H1 (cell line): ENCODE measurements around the gene OR4Q2. TPM values are rescaled to one million over a fixed set of nuclear protein-coding genes. Genes with fewer than 3 reads are reported as not detected.

ENCODE experiments used
- CTCF ChIA-PET: fragments of 300-600 bp; sonication (Branson Sonifier 250); formaldehyde crosslinking; loops from one replicate; lab custom pipeline; 2021; ENCODE audit not compliant: partially characterized antibody; lab: Charles Lee
- POLR2A ChIA-PET: fragments of 300-600 bp; sonication (Branson Sonifier 250); formaldehyde crosslinking; loops from one replicate; lab custom pipeline; 2021; ENCODE audit warnings: inconsistent platforms; ENCODE audit not compliant: partially characterized antibody; lab: Charles Lee
- DNase-seq, 2 experiments: peaks; one replicate each; pipeline versions ENCODE4 v3.0.0 to v3.0.0-alpha.2; 2010 to 2022; ENCODE audit warnings: low spot score in 2 of 2, low read depth in 1 of 2, mixed read lengths in 1 of 2
- FAIRE-seq: peaks from 2 replicates; lab custom pipeline; 2011; peaks lifted over from hg19 to GRCh38; lab: Jason Lieb, UNC
- H2AFZ ChIP-seq: 2 replicates; pipeline ENCODE4 v1.8.1; 2012; ENCODE audit warnings: low read length, inconsistent platforms
- H2AK5ac ChIP-seq: 2 replicates; pipeline ENCODE4 v1.6.1; 2013; ENCODE audit warnings: low read depth, low read length
- H2BK120ac ChIP-seq: replicated peaks from 2 replicates; pipeline ENCODE3; 2013; ENCODE audit warnings: low read depth, low read length, inconsistent platforms
- H2BK12ac ChIP-seq: 2 replicates; pipeline ENCODE4 v1.6.1; 2013; ENCODE audit warnings: low read depth, low read length
- H2BK15ac ChIP-seq: 2 replicates; pipeline ENCODE4 v1.6.1; 2013; ENCODE audit warnings: low read length
- H2BK20ac ChIP-seq: 2 replicates; pipeline ENCODE4 v1.6.1; 2013; ENCODE audit warnings: low read length
- H2BK5ac ChIP-seq: 2 replicates; pipeline ENCODE4 v1.6.1; 2013; ENCODE audit warnings: low read depth, low read length
- H3K14ac ChIP-seq: 2 replicates; pipeline ENCODE4 v1.6.1; 2013; ENCODE audit warnings: inconsistent platforms; ENCODE audit not compliant: insufficient read length
- H3K18ac ChIP-seq: 2 replicates; pipeline ENCODE4 v1.6.1; 2013; ENCODE audit warnings: low read length; ENCODE audit errors: extremely low read depth
- H3K23ac ChIP-seq: 2 replicates; pipeline ENCODE4 v1.6.1; 2013; ENCODE audit warnings: inconsistent platforms; ENCODE audit not compliant: insufficient read length
- H3K23me2 ChIP-seq: 2 replicates; pipeline ENCODE4 v1.6.1; 2013; ENCODE audit warnings: low read depth, low read length
- H3K27ac ChIP-seq: 2 replicates; pipeline ENCODE4 v1.6.1; 2011; ENCODE audit warnings: low read depth, low read length, inconsistent platforms
- H3K27me3 ChIP-seq, 4 experiments: replicated peaks in 1 of 4; 1 replicate in 1 of 4; 2 replicates in 3 of 4; pipeline versions ENCODE4 v1.6.1 to v1.8.1; 2011 to 2013; ENCODE audit warnings: low read length in 3 of 4, mild to moderate bottlenecking in 3 of 4, inconsistent platforms in 2 of 4, mixed read lengths in 2 of 4, moderate library complexity in 1 of 4; ENCODE audit not compliant: control insufficient read depth in 3 of 4, insufficient read depth in 3 of 4; ENCODE audit errors: extremely low read depth in 1 of 4
- H3K36me3 ChIP-seq, 4 experiments: 2 replicates each; pipeline versions ENCODE4 v1.6.1 to v1.8.1; 2011 to 2013; ENCODE audit warnings: mild to moderate bottlenecking in 4 of 4, low read length in 3 of 4, moderate library complexity in 2 of 4, control low read depth in 1 of 4, inconsistent platforms in 1 of 4; ENCODE audit not compliant: insufficient read depth in 4 of 4, control insufficient read depth in 2 of 4
- H3K4ac ChIP-seq: replicated peaks from 2 replicates; pipeline ENCODE3; 2013; ENCODE audit warnings: low read length, low read depth, mixed read lengths, inconsistent platforms; ENCODE audit not compliant: insufficient read length
- H3K4me1 ChIP-seq, 4 experiments: replicated peaks in 1 of 4; 1 replicate in 1 of 4; 2 replicates in 3 of 4; pipeline versions ENCODE4 v1.6.1 to v1.8.1; 2011 to 2013; ENCODE audit warnings: low read length in 3 of 4, inconsistent platforms in 2 of 4, mixed read lengths in 1 of 4; ENCODE audit not compliant: insufficient read depth in 4 of 4, control insufficient read depth in 3 of 4
- H3K4me2 ChIP-seq, 2 experiments: 2 replicates each; pipeline versions ENCODE4 v1.6.1 to v1.8.1; 2011 to 2013; ENCODE audit warnings: low read depth in 2 of 2, low read length in 2 of 2, control low read depth in 1 of 2, inconsistent platforms in 1 of 2, mild to moderate bottlenecking in 1 of 2; ENCODE audit not compliant: insufficient read depth in 1 of 2
- H3K4me3 ChIP-seq, 4 experiments: fragments of 200-600, 300-600 bp in 1 of 4; sonication (generic), shearing (Covaris generic), sonication (Bioruptor Twin) in 1 of 4; 2 replicates each; pipeline versions ENCODE4 v1.5.1 to v1.8.1; 2011 to 2016; ENCODE audit warnings: low read length in 4 of 4, low read depth in 3 of 4, control low read depth in 2 of 4, inconsistent platforms in 2 of 4, mild to moderate bottlenecking in 2 of 4, mixed read lengths in 1 of 4, moderate library complexity in 1 of 4; ENCODE audit not compliant: insufficient read depth in 2 of 4; ENCODE audit errors: extremely low read depth in 1 of 4
- H3K56ac ChIP-seq: replicated peaks from 2 replicates; pipeline ENCODE3; 2013; ENCODE audit warnings: low read depth, mild to moderate bottlenecking, mixed read lengths, low read length, inconsistent platforms; ENCODE audit not compliant: insufficient read length
- H3K79me1 ChIP-seq: 2 replicates; pipeline ENCODE4 v1.6.1; 2013; ENCODE audit warnings: low read depth, low read length, control low read depth
- H3K79me2 ChIP-seq, 2 experiments: 2 replicates each; pipeline versions ENCODE4 v1.6.1 to v1.8.1; 2012 to 2013; ENCODE audit warnings: low read length in 2 of 2, mild to moderate bottlenecking in 2 of 2, inconsistent platforms in 1 of 2; ENCODE audit not compliant: insufficient read depth in 2 of 2, control insufficient read depth in 1 of 2
- H3K9ac ChIP-seq, 4 experiments: replicated peaks in 1 of 4; 1 replicate in 1 of 4; 2 replicates in 3 of 4; pipeline versions ENCODE4 v1.6.1 to v1.8.1; 2011 to 2013; ENCODE audit warnings: low read depth in 3 of 4, low read length in 3 of 4, control low read depth in 2 of 4, mild to moderate bottlenecking in 2 of 4, moderate library complexity in 2 of 4, inconsistent platforms in 1 of 4; ENCODE audit errors: extremely low read depth in 1 of 4
- H3K9me3 ChIP-seq, 2 experiments: 2 replicates each; pipeline versions ENCODE4 v1.6.1 to v1.8.1; 2012 to 2013; ENCODE audit warnings: mild to moderate bottlenecking in 2 of 2, moderate library complexity in 2 of 2, control low read depth in 1 of 2, inconsistent platforms in 1 of 2, low read depth in 1 of 2, low read length in 1 of 2, mixed read lengths in 1 of 2; ENCODE audit not compliant: insufficient read depth in 2 of 2
- H4K20me1 ChIP-seq, 2 experiments: replicated peaks in 1 of 2; 2 replicates each; pipeline versions ENCODE3 to v1.8.1; 2011 to 2013; ENCODE audit warnings: inconsistent platforms in 2 of 2, low read length in 2 of 2, mild to moderate bottlenecking in 1 of 2; ENCODE audit not compliant: insufficient read depth in 2 of 2, control insufficient read depth in 1 of 2
- H4K5ac ChIP-seq: 2 replicates; pipeline ENCODE4 v1.6.1; 2013; ENCODE audit warnings: low read length, low read depth, mixed read lengths, inconsistent platforms; ENCODE audit not compliant: insufficient read length
- H4K8ac ChIP-seq: 2 replicates; pipeline ENCODE4 v1.8.0; 2013; ENCODE audit warnings: mild to moderate bottlenecking, moderate library complexity, low read length, inconsistent platforms; ENCODE audit not compliant: insufficient read depth; ENCODE audit errors: extremely low read depth
- H4K91ac ChIP-seq: replicated peaks from 2 replicates; pipeline ENCODE3; 2013; ENCODE audit warnings: low read length, mixed read lengths, inconsistent platforms; ENCODE audit not compliant: insufficient read length
- ASH2L ChIP-seq: fragments of 200-600, 300-600 bp; sonication (generic); IDR thresholded peaks from one replicate; pipeline ENCODE4 v1.7.1; 2017; ENCODE audit warnings: low read length
- BRCA1 ChIP-seq: IDR thresholded peaks from 2 replicates; pipeline ENCODE4 v1.6.1; 2012; ENCODE audit warnings: low read depth, low read length, improper control_type of control experiment
- CEBPB ChIP-seq: IDR thresholded peaks from 2 replicates; pipeline ENCODE4 v1.6.1; 2012; ENCODE audit warnings: low read depth, low read length
- CHD2 ChIP-seq: IDR thresholded peaks from 2 replicates; pipeline ENCODE4 v1.6.1; 2012; ENCODE audit warnings: low read length, improper control_type of control experiment
- KDM4A ChIP-seq: IDR thresholded peaks from one replicate; pipeline ENCODE4 v1.7.1; 2012; ENCODE audit warnings: low read depth, mild to moderate bottlenecking, moderate library complexity, low read length, inconsistent platforms; ENCODE audit not compliant: severe bottlenecking
- SIN3A ChIP-seq, 2 experiments: IDR thresholded peaks in 1 of 2; conservative IDR thresholded peaks in 1 of 2; 2 replicates each; pipeline ENCODE4 v1.6.1; 2011 to 2012; ENCODE audit warnings: low read length in 2 of 2, improper control_type of control experiment in 1 of 2, low read depth in 1 of 2, mild to moderate bottlenecking in 1 of 2
- SP2 ChIP-seq: IDR thresholded peaks from 2 replicates; pipeline ENCODE4 v1.6.1; 2012; ENCODE audit warnings: mild to moderate bottlenecking, low read length, inconsistent platforms
- SP4 ChIP-seq: IDR thresholded peaks from 2 replicates; pipeline ENCODE4 v1.6.1; 2012; ENCODE audit warnings: low read length, inconsistent platforms
- ZNF274 ChIP-seq: IDR thresholded peaks from 2 replicates; pipeline ENCODE4 v1.7.0; 2012; ENCODE audit warnings: low read length, borderline replicate concordance; ENCODE audit errors: extremely low read depth
- WGBS, 2 experiments: shearing (Covaris generic) in 1 of 2; methylation state at CpG; one replicate each; pipeline versions ENCODE4 v1.1.6 to v1.1.7; 2013 to 2015; ENCODE audit warnings: low lambda C conversion rate in 2 of 2, mixed read lengths in 2 of 2, inconsistent platforms in 1 of 2, low coverage in 1 of 2, missing lambda C conversion rate in 1 of 2; ENCODE audit not compliant: insufficient replicate concordance in 2 of 2, insufficient coverage in 1 of 2, insufficient read length in 1 of 2; ENCODE audit errors: extremely low coverage in 1 of 2, missing lambda C conversion rate in 1 of 2; 5-methylcytosine and 5-hydroxymethylcytosine counted together
- polyA plus RNA-seq, 7 experiments: library from polyadenylated mRNA; depleted of rRNA in 3 of 7; stranded (reverse) in 5 of 7; unstranded in 2 of 7; fragments of >200 nt in 5 of 7; fragments of 200-250 nt in 2 of 7; gene quantifications; 1 replicate in 5 of 7; 2 replicates in 1 of 7; 4 replicates in 1 of 7; pipeline versions ENCODE4 v1.2.1 to v1.2.3, GENCODE V29; 2011 to 2013; ENCODE audit warnings: missing spikeins in 2 of 7, mixed read lengths in 2 of 7
- total RNA-seq: library from RNA; stranded (reverse); fragmentation: NEBNext Ultra II Directional; extraction: Animal tissue kit (Norgen Biotek cat#: 25700); gene quantifications from 2 replicates; pipeline ENCODE4 v1.2.1, GENCODE V29; 2021

OR4Q2 gene
- total and polyA plus RNA-seq, 2 of the 8 experiments (the other 6 are each of a cell fraction or from before 2014, with no cell fraction given), result not detected

GRCh38 chr14:19974844-19975243, 27.1 kb upstream of the OR4Q2 start:
- Histone ChIP-seq H3K79me1 (no peaks in the 10 kb centered on the region), H3K36me3 (no peaks in the 10 kb centered on the region), H3K23ac (no peak overlapping the region), H3K9me3 (peaks cover 8 to 19% of the 10 kb centered on the region in 2 experiments; a peak in 3 of 4 replicates), H2BK120ac (no peak overlapping the region), H4K5ac (no peak overlapping the region), H3K27ac (no peak overlapping the region), H3K23me2 (no peaks in the 10 kb centered on the region), H4K20me1 (no peaks in the 10 kb centered on the region), H2BK5ac (no peak overlapping the region), H4K91ac (no peak overlapping the region), H3K18ac (no peak overlapping the region), H3K79me2 (no peaks in the 10 kb centered on the region), H3K4me2 (no peak overlapping the region), H2AK5ac (no peak overlapping the region), H3K4me1 (no peaks in the 10 kb centered on the region), H2BK20ac (no peak overlapping the region), H2BK15ac (no peak overlapping the region), H3K14ac (no peak overlapping the region), H3K56ac (no peak overlapping the region), H3K4me3 (no peak overlapping the region), H2BK12ac (no peak overlapping the region), H3K9ac (no peak overlapping the region), H3K27me3 (no peaks in the 10 kb centered on the region), H4K8ac (no peak overlapping the region), H2AFZ (no peak overlapping the region), H3K4ac (no peak overlapping the region)
- no peak for DNase-seq
- no peak for FAIRE-seq
- TF ChIP-seq CHD2 (no peak), BRCA1 (no peak), SP4 (no peak), KDM4A (no peak), ZNF274 (no peak), CEBPB (no peak), ASH2L (no peak), SIN3A (conservative IDR thresholded peaks at IDR 0.05 in 1 of 2, IDR thresholded peaks at IDR 0.05 in 1 of 2; ENCODE audit: low read depth in 1 of 2, low read length in 2 of 2) (no peak), SP2 (no peak)
- 100% methylated on average over 1 of the region's 1 CpG; no CpG with 5 or more reads in 1 of the 2 experiments for WGBS, 2 experiments
- ChIA-PET POLR2A (no interaction called here), CTCF (no interaction called here)
